Adipocyte (in vitro differentiated cells): ENCODE data around the gene DLGAP4.
"Not testable (repeated sequence)": the region's sequence is repeated elsewhere in the genome, so short reads cannot be mapped to it uniquely, and the experiment has no call there.

Experiments used
- DNase-seq: peaks from one replicate; pipeline ENCODE4 v3.0.0-alpha.2; 2015; ENCODE audit warnings: low read depth
- H3K27me3 ChIP-seq: replicated peaks from 2 replicates; pipeline ENCODE4 v1.7.0; 2013; ENCODE audit warnings: mild to moderate bottlenecking, low read length, moderate library complexity; ENCODE audit not compliant: control insufficient read depth, insufficient read depth
- H3K36me3 ChIP-seq: 2 replicates; pipeline ENCODE4 v1.7.0; 2013; ENCODE audit warnings: low read length, mild to moderate bottlenecking, moderate library complexity; ENCODE audit not compliant: control insufficient read depth, insufficient read depth, severe bottlenecking
- H3K4me1 ChIP-seq: 2 replicates; pipeline ENCODE4 v1.7.0; 2013; ENCODE audit warnings: mild to moderate bottlenecking, low read length, moderate library complexity; ENCODE audit not compliant: control insufficient read depth, insufficient read depth
- H3K4me3 ChIP-seq: 2 replicates; pipeline ENCODE4 v1.7.0; 2013; ENCODE audit warnings: mild to moderate bottlenecking, low read length, moderate library complexity
- H3K9ac ChIP-seq: 2 replicates; pipeline ENCODE4 v1.7.0; 2013; ENCODE audit warnings: mild to moderate bottlenecking, low read length, moderate library complexity
- H3K9me3 ChIP-seq: 2 replicates; pipeline ENCODE4 v1.7.0; 2013; ENCODE audit warnings: mild to moderate bottlenecking, low read length, moderate library complexity; ENCODE audit not compliant: control insufficient read depth

DLGAP4 gene

DNA sequence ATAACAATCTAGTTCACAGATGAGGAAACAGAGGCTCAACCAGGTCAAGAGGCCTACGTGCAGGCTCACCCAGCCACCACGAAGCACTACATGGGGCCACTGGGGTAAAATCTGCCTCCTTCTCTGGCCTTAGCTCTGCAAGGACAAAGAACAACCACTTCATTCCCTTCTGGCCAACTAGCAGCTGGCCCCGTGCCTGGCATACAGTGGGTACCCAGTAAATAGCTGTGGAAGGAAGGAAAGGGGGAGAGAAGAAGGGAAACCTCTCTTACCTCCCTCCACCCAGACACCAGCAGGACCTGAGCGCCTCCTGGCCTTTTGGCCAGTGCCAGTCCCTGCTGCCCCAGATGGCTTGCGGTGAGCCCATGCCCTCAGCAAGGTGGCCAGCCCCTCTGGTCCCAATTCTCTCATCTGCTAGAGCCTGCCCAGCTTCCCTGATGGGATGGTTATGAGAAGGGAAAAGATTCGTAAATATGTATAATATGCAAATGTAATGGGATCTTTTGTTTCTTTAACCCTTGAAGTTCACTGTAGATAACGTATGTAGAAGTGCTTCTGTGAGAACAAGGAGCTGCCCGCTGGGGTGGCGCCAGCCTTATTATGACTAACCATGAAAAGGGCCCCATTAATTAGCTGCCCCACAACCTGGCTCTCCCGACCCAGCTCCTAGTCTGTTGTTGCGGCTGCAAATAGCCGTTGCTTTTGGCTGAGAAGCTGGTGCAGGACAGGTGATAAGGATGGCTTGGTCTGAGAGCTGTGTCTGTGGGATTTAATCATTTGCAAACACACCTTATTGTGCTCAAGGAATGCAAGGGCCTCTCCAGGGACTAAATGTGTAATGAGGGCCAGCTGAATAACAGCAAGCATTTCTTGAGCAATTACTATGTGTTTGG is 62.0 kb downstream of the DLGAP4 start:
- H3K36me3 ChIP-seq, result no peaks in the 10 kb centered on the region
- H3K4me1 ChIP-seq, result no peaks in the 10 kb centered on the region
- H3K4me3 ChIP-seq, result no peak overlapping the region
- H3K27me3 ChIP-seq, result peaks cover 76% of the 10 kb centered on the region
- no peak for DNase-seq
- H3K9ac ChIP-seq, result no peak overlapping the region
- no peaks in the 10 kb centered on the region for H3K9me3 ChIP-seq

GRCh38 chr20:36368869-36369268 is 62.7 kb downstream of the DLGAP4 start:
- H3K4me3 ChIP-seq, result no peak overlapping the region
- no peak overlapping the region for H3K9ac ChIP-seq
- no peak for DNase-seq
- no peaks in the 10 kb centered on the region for H3K36me3 ChIP-seq
- no peaks in the 10 kb centered on the region for H3K4me1 ChIP-seq
- peaks cover 73% of the 10 kb centered on the region for H3K27me3 ChIP-seq
- H3K9me3 ChIP-seq, result no peaks in the 10 kb centered on the region

GRCh38 chr20:36369739-36370138 is 63.6 kb downstream of the DLGAP4 start:
- H3K36me3 ChIP-seq, result no peaks in the 10 kb centered on the region
- no peaks in the 10 kb centered on the region for H3K9me3 ChIP-seq
- no peak overlapping the region for H3K4me3 ChIP-seq
- DNase-seq, result no peak
- no peaks in the 10 kb centered on the region for H3K4me1 ChIP-seq
- no peak overlapping the region for H3K9ac ChIP-seq
- peaks cover 74% of the 10 kb centered on the region for H3K27me3 ChIP-seq

DNA sequence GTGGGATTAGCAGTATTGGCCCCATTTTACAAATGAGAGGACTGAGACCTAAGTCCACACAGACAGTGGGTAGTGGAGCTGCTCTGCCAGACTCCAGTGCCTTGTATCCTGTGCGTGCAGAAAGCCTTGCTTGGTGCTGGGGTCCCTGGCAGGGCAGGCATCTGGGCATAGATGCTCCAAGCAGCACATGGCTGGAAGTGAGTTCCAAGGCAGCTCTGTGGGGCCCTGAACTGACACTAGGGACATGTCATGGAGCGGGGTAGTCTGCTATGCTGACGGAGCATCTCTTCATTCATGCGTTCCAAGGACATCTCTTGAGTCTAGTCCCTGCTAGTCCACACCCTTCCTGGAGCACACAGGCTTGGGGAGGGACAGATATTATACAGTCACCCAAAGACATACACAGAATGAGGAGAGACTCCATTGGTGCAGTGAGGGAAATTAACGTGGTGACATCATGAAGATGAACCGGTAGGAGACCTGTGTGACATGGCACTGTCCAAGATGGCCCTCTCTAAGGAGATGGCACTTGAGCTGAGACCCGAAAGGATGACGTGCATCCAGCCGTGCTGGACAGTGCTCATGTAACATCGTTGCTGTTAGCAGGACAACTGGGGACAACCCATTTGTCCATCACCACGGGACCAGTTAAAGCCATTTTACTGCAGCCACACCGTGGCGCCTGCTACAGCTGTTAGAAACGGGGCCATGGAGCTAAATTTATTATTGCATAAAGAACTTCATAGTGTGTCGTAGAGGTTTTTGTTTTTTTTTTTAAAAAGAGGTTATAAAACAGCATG is 65.1 kb downstream of the DLGAP4 start:
- no peak overlapping the region for H3K9ac ChIP-seq
- no peaks in the 10 kb centered on the region for H3K9me3 ChIP-seq
- H3K4me1 ChIP-seq, result no peaks in the 10 kb centered on the region
- H3K4me3 ChIP-seq, result no peak overlapping the region
- no peak for DNase-seq
- H3K27me3 ChIP-seq, result peaks cover 77% of the 10 kb centered on the region
- H3K36me3 ChIP-seq, result no peaks in the 10 kb centered on the region

GRCh38 chr20:36372666-36373065 is 66.5 kb downstream of the DLGAP4 start:
- H3K4me1 ChIP-seq, result no peaks in the 10 kb centered on the region
- DNase-seq, result no peak
- H3K9me3 ChIP-seq, result no peaks in the 10 kb centered on the region
- H3K9ac ChIP-seq, result no peak overlapping the region
- H3K4me3 ChIP-seq, result no peak overlapping the region
- H3K27me3 ChIP-seq, result peaks cover 76% of the 10 kb centered on the region
- H3K36me3 ChIP-seq, result no peaks in the 10 kb centered on the region

DNA sequence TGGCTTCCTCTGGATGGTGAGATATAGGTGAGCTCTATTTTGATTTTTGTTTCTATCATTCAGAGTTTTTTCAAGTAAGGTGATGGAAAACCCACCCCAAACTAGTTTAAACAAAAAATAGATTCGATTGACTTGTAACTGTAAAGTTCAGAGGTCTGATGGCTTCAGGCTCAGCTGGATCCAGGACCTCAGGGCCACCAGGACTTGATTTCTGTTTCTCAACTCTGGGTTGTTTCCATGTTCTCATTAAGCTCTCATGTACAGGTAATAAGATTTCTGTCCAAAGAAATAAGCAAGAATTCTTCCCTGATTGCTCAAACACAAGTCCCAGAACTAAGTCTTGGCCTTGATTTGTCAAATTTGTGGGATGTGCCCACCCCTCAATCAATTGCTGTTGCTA is 67.0 kb downstream of the DLGAP4 start:
- Histone ChIP-seq H3K9me3 (no peaks in the 10 kb centered on the region), H3K27me3 (peaks cover 76% of the 10 kb centered on the region), H3K4me3 (no peak overlapping the region), H3K4me1 (no peaks in the 10 kb centered on the region), H3K9ac (no peak overlapping the region), H3K36me3 (no peaks in the 10 kb centered on the region)
- no peak for DNase-seq

DNA sequence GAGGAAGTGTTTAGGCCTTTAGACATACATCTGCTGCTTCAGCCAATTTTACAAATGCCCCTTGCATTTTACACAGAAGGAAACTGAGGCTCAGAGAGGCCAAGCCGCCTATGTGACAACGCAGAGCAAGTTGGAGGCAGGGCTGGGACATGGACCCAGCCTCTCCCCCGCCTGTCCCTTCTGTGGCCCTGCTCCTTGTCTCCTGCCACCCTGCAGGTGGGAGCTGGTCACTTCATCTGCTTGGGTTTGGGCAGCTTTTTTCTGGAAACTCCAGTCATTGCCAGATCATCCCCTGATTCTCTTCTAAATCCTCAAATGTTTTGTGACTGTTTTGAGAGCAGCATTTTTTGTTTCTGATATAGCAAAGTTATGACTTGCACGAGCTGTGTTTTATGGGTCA is 68.9 kb downstream of the DLGAP4 start:
- H3K9me3 ChIP-seq, result no peaks in the 10 kb centered on the region
- H3K4me1 ChIP-seq, result no peaks in the 10 kb centered on the region
- H3K9ac ChIP-seq, result no peak overlapping the region
- peaks cover 77% of the 10 kb centered on the region for H3K27me3 ChIP-seq
- no peak overlapping the region for H3K4me3 ChIP-seq
- H3K36me3 ChIP-seq, result no peaks in the 10 kb centered on the region
- no peak for DNase-seq

DNA sequence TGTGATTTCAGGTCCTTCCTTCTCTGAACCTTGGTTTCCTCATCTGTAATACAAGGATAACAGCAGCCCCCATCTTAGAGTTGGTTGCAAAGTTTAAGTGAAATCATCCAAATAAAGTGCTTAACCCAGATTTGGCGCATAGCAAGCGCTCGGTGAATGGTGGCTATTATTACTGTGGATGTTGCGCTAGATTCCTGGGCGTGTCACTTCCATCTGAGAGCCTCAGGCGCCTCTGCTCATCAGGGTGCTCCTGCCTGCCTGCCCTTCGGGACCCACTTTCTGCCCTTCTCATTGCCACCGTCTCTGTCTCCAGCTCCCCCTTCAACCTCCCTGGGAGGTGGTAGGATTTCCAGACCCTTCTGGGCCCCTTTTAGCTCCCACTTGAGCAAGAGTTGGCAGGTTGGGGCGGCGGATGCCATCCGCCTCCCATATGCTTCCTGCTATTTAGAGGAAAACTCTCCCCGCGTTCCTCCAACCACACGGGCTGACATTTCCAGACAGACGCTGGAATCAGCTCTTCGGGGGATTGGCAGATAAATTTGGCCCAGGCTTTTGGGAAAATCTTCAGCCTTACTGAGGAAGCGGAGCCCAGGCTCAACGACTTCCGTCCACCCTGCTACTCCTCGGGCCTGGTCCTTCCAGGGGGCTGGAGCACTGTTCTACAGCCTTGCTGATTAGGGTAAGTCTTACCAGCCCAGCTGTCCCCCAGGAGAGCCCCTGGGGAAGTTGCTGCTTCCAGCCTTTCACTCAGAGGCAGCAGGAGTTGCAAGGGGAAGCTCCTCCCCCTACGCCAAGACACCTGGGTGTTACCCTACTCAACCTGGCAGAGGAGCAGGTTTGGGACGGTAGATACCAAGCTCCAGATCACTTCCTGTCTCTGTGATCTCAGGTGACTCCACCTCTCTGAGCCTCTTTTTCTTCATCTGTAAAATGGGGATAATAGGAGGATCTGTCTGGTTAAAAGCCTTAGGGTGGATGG is 71.5 kb downstream of the DLGAP4 start:
- no peak overlapping the region for H3K4me3 ChIP-seq
- H3K36me3 ChIP-seq, result no peaks in the 10 kb centered on the region
- no peak overlapping the region for H3K9ac ChIP-seq
- peaks cover 10% of the 10 kb centered on the region for H3K9me3 ChIP-seq
- no peak for DNase-seq
- H3K27me3 ChIP-seq, result peaks cover 79% of the 10 kb centered on the region
- no peaks in the 10 kb centered on the region for H3K4me1 ChIP-seq

DNA sequence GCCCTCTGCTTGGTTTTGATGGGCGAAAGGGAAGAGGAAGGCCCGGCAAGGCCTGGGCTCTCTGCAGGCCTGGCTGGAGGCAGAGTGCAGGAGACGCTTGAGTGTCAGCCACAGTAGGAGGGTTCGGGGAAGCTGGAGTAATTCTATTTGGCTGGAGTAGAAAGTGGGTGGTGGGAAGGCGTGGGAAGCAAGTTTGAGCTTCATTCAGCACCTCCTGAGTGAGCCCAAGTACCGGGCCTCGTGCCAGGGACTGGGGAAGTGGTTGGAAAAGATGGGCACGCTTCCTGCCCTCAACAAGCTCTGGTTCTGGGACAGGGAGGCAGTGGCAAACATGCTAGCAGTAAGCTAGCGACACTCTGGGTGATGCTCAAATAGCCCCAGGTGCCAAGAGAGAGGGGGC is 72.5 kb downstream of the DLGAP4 start:
- Histone ChIP-seq H3K9me3 (peaks cover 10% of the 10 kb centered on the region), H3K4me3 (no peak overlapping the region), H3K9ac (no peak overlapping the region), H3K36me3 (no peaks in the 10 kb centered on the region), H3K27me3 (peaks cover 71% of the 10 kb centered on the region), H3K4me1 (no peaks in the 10 kb centered on the region)
- DNase-seq, result no peak

DNA sequence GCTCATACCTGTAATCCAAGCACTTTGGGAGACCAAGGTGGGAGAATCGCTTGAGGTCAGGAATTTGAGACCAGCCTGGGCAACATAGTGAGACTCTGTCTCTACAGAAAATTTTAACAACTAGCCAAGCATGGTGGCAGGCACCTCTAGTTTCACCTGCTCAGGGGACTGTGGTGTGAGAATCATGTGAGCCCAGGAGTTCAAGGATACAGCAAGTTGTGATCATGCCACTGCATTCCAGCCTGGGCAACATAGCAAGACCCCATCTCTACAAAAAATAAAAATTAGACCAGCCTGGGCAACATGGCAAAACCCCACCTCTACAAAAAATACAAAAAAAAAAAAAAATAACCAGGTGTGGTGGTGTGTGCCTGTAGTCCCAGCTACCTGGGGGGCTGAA is 73.8 kb downstream of the DLGAP4 start:
- peaks cover 62% of the 10 kb centered on the region for H3K27me3 ChIP-seq
- not testable (repeated sequence) for H3K9ac ChIP-seq, H3K36me3 ChIP-seq, H3K4me1 ChIP-seq, DNase-seq, H3K4me3 ChIP-seq
- H3K9me3 ChIP-seq, result peaks cover 10% of the 10 kb centered on the region
